T-helper 9 cell (primary cell): Measurements from ENCODE around the gene ERCC4.

ENCODE experiments used
- DNase-seq: peaks from one replicate; pipeline ENCODE4 v3.0.0-alpha.2; 2020

ERCC4 gene

DNA sequence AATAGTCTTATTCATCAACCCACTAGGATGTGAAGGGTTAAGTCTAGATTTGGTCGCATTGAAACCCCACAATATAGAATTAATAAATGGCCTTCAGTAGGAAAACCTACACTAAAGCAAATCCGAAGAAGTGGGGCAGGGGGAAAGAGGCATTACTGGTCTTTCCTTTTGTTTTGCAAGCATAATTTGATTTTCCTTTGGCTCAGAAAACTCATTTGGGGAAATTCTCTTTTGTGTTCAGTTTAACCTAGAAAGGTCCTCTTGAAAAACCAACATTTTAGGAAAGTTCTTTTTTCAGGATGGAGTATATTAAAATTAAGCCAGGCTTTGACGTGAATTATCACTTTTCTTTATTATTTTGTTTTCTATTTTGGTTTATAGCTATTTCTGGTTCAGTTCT is 31.7 kb downstream of the ERCC4 start:
- no peak for DNase-seq

GRCh38 chr16:13953501-13953900 is 33.5 kb downstream of the ERCC4 start:
- no peak for DNase-seq

DNA sequence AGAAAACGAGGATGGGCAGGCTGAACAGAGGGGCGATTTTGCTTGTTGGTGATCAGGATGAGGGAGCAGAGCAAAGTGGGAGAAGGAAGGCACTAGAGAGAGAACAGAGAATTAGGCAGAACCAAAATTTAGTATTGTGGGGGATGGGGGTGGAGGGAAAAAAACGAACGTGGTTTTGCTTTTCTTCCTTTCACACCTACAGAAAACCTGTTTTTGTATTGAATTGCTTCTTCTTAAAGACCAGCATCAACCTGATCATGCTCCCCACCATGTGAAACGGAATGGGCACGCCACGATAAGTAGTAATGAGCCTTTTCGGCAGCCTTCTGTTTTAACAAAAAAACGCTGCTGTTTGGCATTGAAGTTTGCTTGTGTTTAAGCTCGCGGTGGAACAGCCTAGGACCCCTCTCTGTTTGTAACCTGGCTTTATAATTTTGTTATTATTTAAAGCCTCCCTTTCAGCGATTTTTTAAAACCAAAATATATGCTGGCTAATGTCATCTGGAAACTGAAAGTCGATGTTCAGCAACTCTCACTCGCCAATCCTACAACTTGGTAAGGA is 36.8 kb downstream of the ERCC4 start:
- DNase-seq: no peak

DNA sequence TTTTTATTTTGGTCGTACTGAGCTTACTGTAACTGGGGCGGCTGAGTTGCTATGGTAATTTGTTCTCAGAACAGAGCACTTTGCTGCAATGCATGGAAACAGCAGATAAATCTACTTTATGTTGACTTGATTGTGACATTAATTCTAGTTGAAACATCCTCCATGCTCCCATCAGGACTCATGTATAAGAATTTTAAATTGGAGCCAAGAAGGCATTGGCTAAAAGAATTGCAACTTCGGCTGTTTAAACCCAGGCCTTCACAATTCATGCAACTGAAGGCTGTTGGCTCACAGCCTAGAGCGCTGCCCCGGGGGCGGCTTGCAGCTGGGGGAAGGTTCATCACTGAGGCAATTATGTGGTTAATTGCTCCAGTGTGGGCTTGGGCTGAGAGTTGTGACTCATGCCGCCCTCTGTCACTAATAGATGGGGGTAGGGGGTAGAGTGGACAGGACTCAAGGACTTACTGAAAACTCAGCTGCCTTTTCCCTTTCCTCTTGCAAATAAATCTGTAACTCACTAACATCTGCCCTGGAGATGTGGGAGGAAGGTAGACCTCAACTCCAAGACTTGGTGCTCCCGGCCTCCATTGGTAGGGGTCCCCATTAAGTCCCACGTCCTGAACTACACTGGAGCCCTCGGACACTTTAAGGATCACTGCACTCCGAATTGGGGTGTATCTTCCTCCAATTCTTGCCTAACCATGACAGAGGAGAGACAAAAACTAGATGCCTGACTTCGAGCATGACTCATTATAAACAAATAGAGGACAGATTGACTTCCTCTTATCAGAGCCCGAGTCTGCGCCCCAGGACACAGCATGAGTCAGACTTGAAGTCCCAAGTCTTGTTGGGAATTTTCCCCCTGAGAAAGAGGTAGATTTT is 37.5 kb downstream of the ERCC4 start:
- DNase-seq: no peak

DNA sequence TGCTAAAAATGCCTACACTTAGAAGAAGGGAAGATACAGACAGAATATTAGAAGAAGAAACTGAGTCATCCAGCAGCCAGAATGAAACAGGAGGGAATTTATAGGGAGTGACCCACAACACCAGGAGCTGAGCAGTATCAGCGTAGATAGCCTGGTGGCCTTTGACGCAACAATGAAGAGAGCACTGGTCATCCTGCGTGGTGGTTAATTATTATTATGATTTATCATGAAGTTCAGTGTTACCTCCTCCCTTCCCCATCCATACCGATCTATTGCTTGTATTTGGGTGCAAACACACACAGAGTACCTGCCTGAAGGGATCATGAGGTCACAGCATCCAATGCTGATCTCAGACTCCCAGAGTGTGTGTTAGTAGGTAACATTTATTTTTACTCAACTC is 38.5 kb downstream of the ERCC4 start:
- DNase-seq: no peak

DNA sequence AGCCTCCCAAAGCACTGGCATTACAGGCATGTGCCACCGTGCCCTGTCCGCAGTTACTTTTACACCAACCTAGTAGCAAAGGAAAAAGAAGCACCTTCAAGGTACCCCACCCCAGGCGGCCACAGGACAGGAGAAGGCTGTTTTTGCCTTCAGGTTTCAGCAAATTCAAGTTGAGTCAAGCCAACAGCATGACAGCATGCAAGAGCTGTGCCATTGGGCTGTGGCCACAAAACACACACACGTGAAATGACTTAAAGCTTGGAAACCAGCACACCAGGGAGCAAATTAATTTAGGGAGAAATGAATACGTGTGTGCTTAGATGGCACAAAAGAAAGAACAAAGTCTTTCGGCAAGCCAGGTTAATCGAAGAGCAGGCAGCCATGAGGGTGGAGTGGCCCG is 39.7 kb downstream of the ERCC4 start:
- DNase-seq: no peak

DNA sequence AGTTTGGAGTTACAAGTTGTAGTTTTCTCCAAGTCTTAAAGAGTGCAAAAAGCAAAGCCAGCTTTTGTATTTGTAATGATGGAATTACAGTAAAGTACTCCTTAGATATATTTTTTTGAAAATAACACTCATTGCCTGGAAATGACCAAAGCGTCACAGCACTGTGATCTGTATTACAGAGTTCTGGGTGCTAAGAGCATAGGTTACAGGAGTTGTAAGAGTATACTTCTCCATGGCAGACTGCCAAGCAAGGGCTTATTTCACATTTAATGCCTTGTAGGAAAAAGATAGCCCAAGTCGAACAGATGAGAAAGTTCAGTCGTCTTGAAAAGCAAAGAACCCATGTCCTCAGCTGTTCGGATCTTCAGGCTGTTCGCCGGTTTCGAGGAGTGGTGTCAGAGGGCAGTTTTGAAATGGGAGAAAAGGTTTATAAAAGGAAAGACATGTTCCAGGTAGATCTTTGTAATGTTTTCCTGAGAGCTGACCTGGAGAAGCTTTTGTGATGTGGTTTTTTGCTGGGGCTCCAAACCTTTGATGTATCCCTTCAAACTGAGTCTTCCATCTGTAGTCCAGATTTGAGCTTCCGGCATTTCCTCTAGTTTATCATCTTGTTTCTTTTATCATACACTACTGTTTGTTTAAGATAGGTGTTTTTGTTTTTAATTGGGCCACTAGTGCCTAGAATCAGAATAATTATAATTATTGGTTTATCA is 41.3 kb downstream of the ERCC4 start:
- no peak for DNase-seq

DNA sequence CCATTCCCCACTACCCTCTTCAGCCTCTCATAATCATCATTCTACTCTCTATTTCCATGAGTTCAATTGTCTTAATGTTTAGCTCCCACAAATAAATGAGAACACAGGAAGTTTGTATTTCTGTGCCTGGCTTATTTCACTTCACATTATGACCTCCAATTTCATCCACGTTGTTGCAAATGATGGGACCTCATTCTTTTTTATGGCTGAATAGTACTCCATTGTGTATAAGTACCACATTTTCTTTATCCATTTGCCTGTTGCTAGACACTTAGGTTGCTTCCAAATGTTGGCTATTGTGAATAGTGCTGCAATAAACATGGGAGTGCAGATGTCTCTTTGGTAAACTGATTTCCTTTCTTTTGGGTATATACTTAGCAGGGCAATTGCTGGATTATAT is 42.3 kb downstream of the ERCC4 start:
- no peak for DNase-seq

GRCh38 chr16:13968835-13969234 is 48.9 kb downstream of the ERCC4 start:
- no peak for DNase-seq

DNA sequence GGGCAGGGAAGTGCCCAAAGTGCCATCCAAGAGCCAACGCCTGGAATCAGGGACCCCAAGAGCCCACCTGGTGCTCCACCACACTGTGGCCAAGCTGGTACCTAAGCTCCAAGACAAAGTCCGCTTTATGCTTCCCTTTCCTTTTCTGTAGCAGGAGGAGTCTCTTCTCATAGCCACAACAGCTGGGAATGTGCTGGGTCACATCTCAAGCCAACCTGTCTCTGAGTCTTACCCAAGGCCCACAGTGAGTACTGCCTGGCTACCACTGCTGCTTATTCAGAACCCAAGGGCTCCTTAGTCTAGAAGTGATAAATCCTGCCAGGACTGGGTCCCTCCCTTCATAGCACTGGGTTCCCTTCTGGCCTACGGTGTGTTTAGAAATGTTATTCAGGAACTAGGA is 49.8 kb downstream of the ERCC4 start:
- no peak for DNase-seq

DNA sequence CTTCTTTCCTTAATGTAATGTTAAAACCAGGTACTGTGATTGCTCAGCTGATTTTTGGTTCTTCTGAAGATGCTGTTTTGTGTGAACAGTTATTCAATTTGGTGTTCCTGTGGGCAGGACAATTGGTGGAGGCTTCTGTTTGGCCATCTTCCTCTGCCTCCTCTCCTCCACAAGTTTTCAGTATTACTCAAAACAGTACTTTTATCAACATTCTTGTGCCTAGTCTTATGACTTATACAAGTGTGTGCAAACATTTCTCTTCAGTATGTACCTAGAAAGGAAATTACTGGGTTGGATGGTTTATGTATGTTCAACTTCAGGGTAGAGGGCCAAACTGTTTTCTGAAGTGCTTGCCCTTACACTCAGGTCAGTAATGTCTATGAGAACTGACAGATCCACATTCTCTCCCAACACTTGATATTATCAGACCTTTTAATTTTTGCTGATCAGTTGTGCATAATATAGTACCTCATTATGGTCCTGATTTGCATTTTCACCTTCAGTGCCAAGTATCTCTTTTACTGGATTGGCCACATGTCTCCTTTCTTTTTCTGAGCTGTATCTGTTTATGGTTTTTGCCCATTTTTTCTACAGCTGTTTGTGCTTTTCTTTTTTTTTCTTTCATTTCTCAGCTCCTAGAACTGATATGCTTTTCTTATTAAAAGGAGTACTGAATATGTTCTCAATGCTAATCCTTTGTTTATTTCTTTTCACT is 50.9 kb downstream of the ERCC4 start:
- DNase-seq: no peak

- DNase-seq: no peak
These were observed 53.5 kb downstream of the ERCC4 start for GRCh38 chr16:13973321-13974023.

GRCh38 chr16:13977177-13977576 is 57.2 kb downstream of the ERCC4 start:
- no peak for DNase-seq

- no peak for DNase-seq
These were observed 62.5 kb downstream of the ERCC4 start for GRCh38 chr16:13982451-13982850.

GRCh38 chr16:13983625-13984024 is 63.7 kb downstream of the ERCC4 start:
- no peak for DNase-seq

- DNase-seq: no peak
These were observed 64.8 kb downstream of the ERCC4 start for GRCh38 chr16:13984794-13985193.

GRCh38 chr16:13988038-13988437 is 68.1 kb downstream of the ERCC4 start:
- DNase-seq: no peak

GRCh38 chr16:13992322-13992721 is 72.4 kb downstream of the ERCC4 start:
- DNase-seq: no peak

DNA sequence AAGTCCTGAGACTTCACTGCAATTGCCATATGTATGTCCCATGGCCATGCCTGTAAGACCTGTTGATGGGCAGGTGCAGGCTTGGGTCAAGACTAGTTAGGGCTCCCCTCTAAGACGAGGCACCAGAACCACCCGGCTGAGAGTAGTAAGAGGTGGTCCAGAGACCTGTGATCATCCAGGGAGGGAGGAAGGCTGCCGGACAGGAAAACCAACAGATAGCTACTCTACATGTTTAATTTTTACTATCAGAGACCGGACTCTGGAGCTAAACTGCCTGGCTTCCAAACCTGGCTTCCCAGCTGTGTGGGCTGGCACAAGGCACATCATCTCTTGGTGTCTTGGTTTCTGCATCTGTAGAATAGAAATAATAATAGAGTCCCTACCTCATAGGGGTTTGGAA is 73.0 kb downstream of the ERCC4 start:
- no peak for DNase-seq

GRCh38 chr16:13994239-13995106 is 74.5 kb downstream of the ERCC4 start:
- DNase-seq: no peak

- no peak for DNase-seq
These were observed 75.2 kb downstream of the ERCC4 start for GRCh38 chr16:13995194-13995593.
